ENCODE results near the gene CASQ1. TPM values are rescaled to one million over a fixed set of nuclear protein-coding genes. Genes with fewer than 3 reads are reported as not detected.

CASQ1 gene
- total RNA-seq, 1 experiment from 2014 or later = not detected

DNA sequence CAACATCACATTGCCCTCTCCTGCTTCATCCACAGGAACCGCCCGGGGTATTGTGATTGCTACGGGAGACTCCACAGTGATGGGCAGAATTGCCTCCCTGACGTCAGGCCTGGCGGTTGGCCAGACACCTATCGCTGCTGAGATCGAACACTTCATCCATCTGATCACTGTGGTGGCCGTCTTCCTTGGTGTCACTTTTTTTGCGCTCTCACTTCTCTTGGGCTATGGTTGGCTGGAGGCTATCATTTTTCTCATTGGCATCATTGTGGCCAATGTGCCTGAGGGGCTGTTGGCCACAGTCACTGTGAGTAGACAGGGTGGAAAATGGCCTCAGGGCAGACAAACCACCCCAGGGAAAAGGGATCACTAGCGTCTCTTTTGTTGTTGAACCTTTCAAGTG lies 26.3 kb upstream of the CASQ1 start:
- Histone ChIP-seq H3K9me3 (no peaks in the 10 kb centered on the region), H3K36me3 (no peaks in the 10 kb centered on the region), H3K4me3 (no peak overlapping the region), H3K27me3 (no peaks in the 10 kb centered on the region)
- DNase-seq = no peak

- no peaks in the 10 kb centered on the region for H3K36me3 ChIP-seq
- H3K4me3 ChIP-seq = no peak overlapping the region
- DNase-seq = no peak
- no peaks in the 10 kb centered on the region for H3K9me3 ChIP-seq
- H3K27me3 ChIP-seq = no peaks in the 10 kb centered on the region
Observed at GRCh38 chr1:160166166-160166868, 24.1 kb upstream of the CASQ1 start.

- H3K27me3 ChIP-seq = no peaks in the 10 kb centered on the region
- no peaks in the 10 kb centered on the region for H3K9me3 ChIP-seq
- H3K4me3 ChIP-seq = no peak overlapping the region
- DNase-seq = no peak
- no peaks in the 10 kb centered on the region for H3K36me3 ChIP-seq
Observed at GRCh38 chr1:160167056-160167455, 23.3 kb upstream of the CASQ1 start.

GRCh38 chr1:160167580-160167979 lies 22.8 kb upstream of the CASQ1 start:
- no peaks in the 10 kb centered on the region for H3K36me3 ChIP-seq
- H3K27me3 ChIP-seq = no peaks in the 10 kb centered on the region
- no peaks in the 10 kb centered on the region for H3K9me3 ChIP-seq
- H3K4me3 ChIP-seq = no peak overlapping the region
- no peak for DNase-seq

DNA sequence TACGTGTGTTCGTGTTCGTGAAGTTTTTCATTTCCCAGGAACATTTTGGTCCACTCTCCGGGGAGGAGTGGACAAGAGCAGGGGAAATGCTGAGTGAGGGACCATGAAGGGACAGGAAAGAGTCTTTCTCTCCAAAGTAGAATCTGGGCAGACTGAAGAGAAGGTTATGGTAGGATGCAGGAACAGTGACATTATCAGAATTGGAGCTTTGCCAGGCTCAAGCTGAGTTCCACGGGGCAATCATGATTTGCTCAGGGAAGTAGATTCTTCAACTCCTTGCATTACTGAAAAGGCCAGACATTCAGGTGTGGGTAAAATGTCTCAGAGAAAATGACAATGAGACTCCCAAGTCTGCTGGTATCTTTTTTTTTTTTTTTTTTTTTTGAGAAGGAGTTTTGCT lies 22.4 kb upstream of the CASQ1 start:
- Histone ChIP-seq H3K36me3 (no peaks in the 10 kb centered on the region), H3K9me3 (no peaks in the 10 kb centered on the region), H3K27me3 (no peaks in the 10 kb centered on the region), H3K4me3 (no peak overlapping the region)
- DNase-seq = no peak

DNA sequence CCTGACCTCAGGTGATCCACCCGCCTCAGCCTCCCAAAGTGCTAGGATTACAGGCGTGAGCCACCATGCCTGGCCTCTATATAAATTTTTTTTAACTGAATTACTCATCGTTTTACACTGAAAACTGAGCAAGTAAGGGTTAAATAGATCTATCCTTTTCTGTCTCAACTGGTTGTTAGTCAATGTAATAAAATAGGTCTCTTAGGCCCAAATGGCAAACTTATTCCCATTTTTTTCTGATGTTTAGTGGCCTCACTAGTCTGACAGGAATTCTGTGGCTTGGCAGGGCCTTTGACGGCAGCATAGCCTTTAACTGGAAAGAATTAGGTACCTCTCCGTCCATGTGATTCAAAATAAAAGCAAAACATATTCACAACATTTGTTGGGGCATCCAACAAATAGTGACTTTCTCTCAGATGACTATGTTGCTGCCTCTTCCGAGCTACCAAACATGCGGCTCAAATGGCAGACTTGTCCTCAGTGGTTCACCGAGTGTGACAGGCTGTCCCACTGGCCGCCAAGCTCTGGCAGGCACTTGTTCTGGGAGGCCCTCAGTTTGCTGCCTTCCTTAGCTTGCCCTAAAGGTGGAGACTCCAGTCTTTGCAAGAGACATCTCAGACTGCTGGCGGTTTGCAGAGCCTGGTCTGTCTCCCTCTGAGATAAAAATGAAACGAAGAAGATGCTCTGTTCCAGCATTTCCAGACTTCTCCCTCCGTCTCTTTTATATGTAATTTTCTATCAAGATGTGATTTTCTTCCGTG lies 21.6 kb upstream of the CASQ1 start:
- DNase-seq = no peak
- H3K9me3 ChIP-seq = no peaks in the 10 kb centered on the region
- no peaks in the 10 kb centered on the region for H3K27me3 ChIP-seq
- no peaks in the 10 kb centered on the region for H3K36me3 ChIP-seq
- no peak overlapping the region for H3K4me3 ChIP-seq

GRCh38 chr1:160169553-160170399 lies 20.6 kb upstream of the CASQ1 start:
- H3K27me3 ChIP-seq = no peaks in the 10 kb centered on the region
- no peaks in the 10 kb centered on the region for H3K36me3 ChIP-seq

DNA sequence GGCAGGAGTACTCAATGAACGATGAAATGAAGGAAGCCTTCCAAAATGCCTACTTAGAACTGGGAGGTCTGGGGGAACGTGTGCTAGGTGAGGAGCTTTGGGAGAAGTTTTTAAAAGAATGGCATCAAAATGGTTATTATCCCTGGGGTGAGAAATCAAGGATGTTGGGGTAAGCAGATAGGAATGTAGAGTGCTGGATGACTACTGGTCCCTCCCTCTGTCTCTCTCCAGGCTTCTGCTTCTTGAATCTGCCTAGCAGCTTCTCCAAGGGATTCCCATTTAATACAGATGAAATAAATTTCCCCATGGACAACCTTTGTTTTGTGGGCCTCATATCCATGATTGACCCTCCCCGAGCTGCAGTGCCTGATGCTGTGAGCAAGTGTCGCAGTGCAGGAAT lies 19.0 kb upstream of the CASQ1 start:
- Histone ChIP-seq H3K27me3 (no peaks in the 10 kb centered on the region; the same call in 1 of the 2 replicates), H3K36me3 (no peaks in the 10 kb centered on the region), H3K9me3 (no peaks in the 10 kb centered on the region), H3K4me3 (no peak overlapping the region)
- DNase-seq = no peak

More at GRCh38 chr1:160169553-160170399, 20.6 kb upstream of the CASQ1 start:
- DNase-seq = no peak
- no peak overlapping the region for H3K4me3 ChIP-seq
- no peaks in the 10 kb centered on the region for H3K9me3 ChIP-seq

- Histone ChIP-seq H3K4me3 (no peak overlapping the region), H3K36me3 (no peaks in the 10 kb centered on the region), H3K27me3 (no peaks in the 10 kb centered on the region; the same call in 1 of the 2 replicates), H3K9me3 (no peaks in the 10 kb centered on the region)
- no peak for DNase-seq
Observed at GRCh38 chr1:160171980-160172379, 18.4 kb upstream of the CASQ1 start.

- DNase-seq = no peak
- H3K36me3 ChIP-seq = no peaks in the 10 kb centered on the region
- no peaks in the 10 kb centered on the region for H3K9me3 ChIP-seq
- no peaks in the 10 kb centered on the region; the same call in none of the 2 replicates for H3K27me3 ChIP-seq
- no peak overlapping the region for H3K4me3 ChIP-seq
Observed at GRCh38 chr1:160177231-160177630, 13.1 kb upstream of the CASQ1 start.

GRCh38 chr1:160177667-160178066 lies 12.7 kb upstream of the CASQ1 start:
- H3K4me3 ChIP-seq = no peak overlapping the region
- H3K9me3 ChIP-seq = no peaks in the 10 kb centered on the region
- no peak for DNase-seq
- no peaks in the 10 kb centered on the region for H3K36me3 ChIP-seq
- H3K27me3 ChIP-seq = no peaks in the 10 kb centered on the region; the same call in none of the 2 replicates

DNA sequence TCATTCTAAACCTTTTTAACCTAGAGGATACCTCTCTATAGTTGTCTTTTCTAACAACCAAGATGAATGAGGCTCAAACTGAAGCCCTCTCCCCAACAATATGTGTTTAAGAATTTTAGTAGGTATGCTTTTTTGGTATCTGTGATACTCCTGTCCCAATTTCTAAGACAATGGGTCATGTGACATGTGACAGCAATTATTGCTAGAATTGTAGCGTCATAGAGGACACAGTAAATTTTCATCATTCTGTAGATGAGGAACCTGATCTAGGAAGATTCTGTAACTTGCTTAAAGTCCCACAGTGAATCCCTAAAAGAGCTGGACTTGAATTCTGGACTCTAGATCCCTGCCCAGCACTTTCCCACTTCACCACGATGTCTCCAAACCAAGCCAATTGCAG lies 11.6 kb upstream of the CASQ1 start:
- H3K36me3 ChIP-seq = no peaks in the 10 kb centered on the region
- no peaks in the 10 kb centered on the region; the same call in none of the 2 replicates for H3K27me3 ChIP-seq
- H3K9me3 ChIP-seq = no peaks in the 10 kb centered on the region
- no peak for DNase-seq
- no peak overlapping the region for H3K4me3 ChIP-seq

DNA sequence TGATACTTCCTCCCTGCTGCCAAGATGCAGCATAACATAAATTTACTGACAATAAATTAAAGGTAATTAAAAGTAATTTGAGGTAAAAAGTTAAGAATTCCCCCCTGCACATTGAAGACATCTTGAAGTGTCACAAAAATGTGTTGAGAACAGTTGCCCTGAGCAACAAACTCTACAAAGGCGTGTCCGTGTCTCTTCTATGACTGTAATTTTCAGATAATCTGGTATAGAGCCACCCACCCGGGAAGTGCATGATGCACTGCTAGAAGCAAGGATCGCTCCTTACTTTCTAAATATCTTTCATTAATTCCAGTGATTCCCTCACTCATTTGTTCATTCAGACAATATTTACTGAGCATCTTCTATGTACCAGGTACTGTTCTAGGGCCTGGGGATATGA lies 11.0 kb upstream of the CASQ1 start:
- H3K27me3 ChIP-seq = no peaks in the 10 kb centered on the region; the same call in none of the 2 replicates

DNA sequence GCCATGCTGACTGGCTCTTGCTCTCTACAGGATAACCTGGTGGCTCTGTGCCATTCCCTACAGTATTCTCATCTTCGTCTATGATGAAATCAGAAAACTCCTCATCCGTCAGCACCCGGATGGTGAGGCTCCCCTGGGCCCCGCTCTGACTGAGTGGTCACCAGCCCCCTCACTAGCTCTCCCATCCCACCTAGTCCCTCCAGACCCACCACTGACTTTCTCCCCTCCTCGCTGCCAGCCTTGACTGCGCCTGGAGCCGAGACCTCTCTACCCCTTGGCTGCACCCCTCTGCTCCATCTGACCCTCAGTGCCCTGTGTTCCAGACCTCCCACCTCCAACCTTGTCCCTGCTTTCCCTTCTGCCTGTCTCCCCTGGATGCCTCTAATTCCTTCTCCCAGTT lies 4.1 kb upstream of the CASQ1 start:
- Histone ChIP-seq H3K36me3 (no peaks in the 10 kb centered on the region), H3K9me3 (no peaks in the 10 kb centered on the region), H3K4me3 (no peak overlapping the region), H3K27me3 (no peaks in the 10 kb centered on the region; the same call in 1 of the 2 replicates)
- no peak for DNase-seq

More for the DNA sequence above, 11.0 kb upstream of the CASQ1 start:
- Histone ChIP-seq H3K4me3 (no peak overlapping the region), H3K9me3 (no peaks in the 10 kb centered on the region), H3K36me3 (no peaks in the 10 kb centered on the region)
- DNase-seq = no peak

DNA sequence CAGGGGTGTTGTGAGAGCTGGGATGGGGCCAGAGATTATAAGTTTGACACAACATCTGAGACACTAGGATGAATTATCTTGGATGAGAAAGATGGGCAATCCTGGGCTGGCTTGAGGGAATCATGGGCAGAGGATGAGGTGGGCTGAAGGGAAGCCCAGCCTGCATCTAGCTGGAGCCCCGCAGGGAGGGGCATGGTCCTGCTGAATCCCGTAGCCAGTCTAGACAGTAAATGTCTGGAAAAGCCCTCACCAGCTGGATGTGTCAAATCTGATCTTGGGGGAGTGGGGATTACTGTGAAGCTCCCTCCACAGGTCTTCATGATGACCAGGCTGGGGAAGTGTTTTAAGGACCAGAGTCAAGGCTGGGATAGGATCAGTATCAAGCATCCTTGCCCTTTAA lies 3.6 kb upstream of the CASQ1 start:
- DNase-seq = no peak
- Histone ChIP-seq H3K9me3 (no peaks in the 10 kb centered on the region), H3K4me3 (no peak overlapping the region), H3K27me3 (no peaks in the 10 kb centered on the region; the same call in 1 of the 2 replicates), H3K36me3 (no peaks in the 10 kb centered on the region)

DNA sequence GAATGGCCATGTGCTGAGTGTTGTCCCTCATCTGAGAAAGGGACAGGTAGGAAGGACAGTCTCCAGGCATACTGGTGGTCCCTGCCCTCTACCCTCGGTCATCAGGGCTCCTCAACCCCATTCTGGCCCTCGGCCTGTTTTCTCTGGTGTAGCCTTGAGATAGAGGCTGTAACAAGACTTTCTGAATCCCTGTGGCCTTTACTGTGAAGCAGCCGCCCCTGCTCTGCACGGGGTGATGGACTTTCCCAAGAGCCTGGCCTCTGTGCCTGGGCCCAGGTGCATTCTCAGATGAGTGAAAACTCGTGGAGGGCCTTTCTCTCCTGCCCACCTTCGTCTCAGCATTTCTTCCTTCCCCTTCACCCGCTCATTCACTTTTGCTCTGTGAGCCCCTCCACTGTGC lies 3.0 kb upstream of the CASQ1 start:
- H3K27me3 ChIP-seq = no peaks in the 10 kb centered on the region
- no peaks in the 10 kb centered on the region for H3K9me3 ChIP-seq
- H3K36me3 ChIP-seq = no peaks in the 10 kb centered on the region
- DNase-seq = no peak
- H3K4me3 ChIP-seq = no peak overlapping the region

GRCh38 chr1:160188341-160188740 lies 2.0 kb upstream of the CASQ1 start:
- no peak overlapping the region for H3K4me3 ChIP-seq
- no peaks in the 10 kb centered on the region for H3K36me3 ChIP-seq
- no peaks in the 10 kb centered on the region for H3K9me3 ChIP-seq
- DNase-seq = no peak
- H3K27me3 ChIP-seq = no peaks in the 10 kb centered on the region
